HG03139 (cell line): Measurements from ENCODE around the gene RBP3.

ENCODE experiments used
- ATAC-seq: cut with Tn5 transposase; IDR thresholded peaks from one replicate; pipeline ENCODE4 v1.9.1; 2021; ENCODE audit not compliant: unreplicated experiment

The RBP3 gene

GRCh38 chr10:47396311-47396717 is 48.2 kb downstream of the RBP3 start:
- ATAC-seq: no peak

GRCh38 chr10:47397256-47397655 is 49.1 kb downstream of the RBP3 start:
- ATAC-seq: no peak

GRCh38 chr10:47400251-47400650 is 52.1 kb downstream of the RBP3 start:
- ATAC-seq: no peak

- no peak for ATAC-seq
Observed at GRCh38 chr10:47400786-47401185, 52.6 kb downstream of the RBP3 start.

DNA sequence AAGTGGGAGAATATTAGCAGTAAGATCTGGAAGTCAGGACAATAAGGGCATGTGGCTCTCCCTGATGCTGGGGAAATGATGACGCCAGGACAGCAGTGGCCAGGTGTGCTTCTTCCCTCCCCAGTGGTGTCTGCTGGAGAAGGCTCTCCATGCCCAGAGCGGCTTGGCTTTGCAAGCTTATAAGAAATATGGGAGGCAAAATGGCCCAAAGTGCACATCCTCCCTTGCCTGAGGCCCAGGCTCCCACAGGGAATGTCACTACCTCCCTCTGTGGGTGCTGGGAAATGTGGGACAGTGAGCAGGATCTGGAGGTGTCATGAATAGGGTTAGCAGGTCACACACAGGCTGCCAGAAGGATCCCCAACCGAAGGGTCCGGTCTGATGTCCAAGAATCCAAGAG is 53.0 kb downstream of the RBP3 start:
- no peak for ATAC-seq

GRCh38 chr10:47401874-47402640 is 53.9 kb downstream of the RBP3 start:
- no peak for ATAC-seq

DNA sequence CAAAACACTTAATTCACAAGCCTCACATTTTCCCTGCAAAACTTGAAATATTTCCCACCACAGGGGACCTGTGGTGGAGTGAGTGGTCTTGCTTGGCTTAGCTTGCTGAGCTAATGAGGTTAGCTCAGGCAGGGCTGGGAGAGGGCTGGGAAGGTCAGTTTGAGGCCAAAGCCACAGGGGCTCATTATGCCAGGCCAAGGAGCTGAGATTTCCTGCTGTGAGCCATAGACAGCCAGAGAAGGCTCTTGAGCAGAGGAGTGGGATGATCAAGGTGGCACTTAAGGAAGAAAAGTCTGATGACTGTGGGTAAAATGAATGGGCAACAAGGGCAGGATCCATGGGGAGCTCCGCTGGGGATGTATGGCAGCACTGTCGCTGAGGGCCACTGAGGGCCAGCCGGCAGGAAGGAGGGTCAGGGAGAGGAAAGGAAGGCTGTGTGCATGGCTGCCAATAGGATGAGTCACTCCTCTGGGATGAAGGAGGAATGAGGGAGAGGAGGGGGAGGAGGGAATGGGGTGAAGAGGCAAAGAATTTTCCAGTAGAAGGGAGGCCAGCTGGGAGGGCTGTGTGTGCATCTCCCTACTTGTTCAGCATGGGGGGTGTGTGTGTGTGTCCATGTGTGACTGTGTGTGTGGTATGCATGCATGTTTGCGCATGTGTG is 54.6 kb downstream of the RBP3 start:
- no peak for ATAC-seq

GRCh38 chr10:47403446-47404318 is 55.5 kb downstream of the RBP3 start:
- no peak for ATAC-seq

- ATAC-seq: no peak
Observed at GRCh38 chr10:47404446-47404845, 56.3 kb downstream of the RBP3 start.

DNA sequence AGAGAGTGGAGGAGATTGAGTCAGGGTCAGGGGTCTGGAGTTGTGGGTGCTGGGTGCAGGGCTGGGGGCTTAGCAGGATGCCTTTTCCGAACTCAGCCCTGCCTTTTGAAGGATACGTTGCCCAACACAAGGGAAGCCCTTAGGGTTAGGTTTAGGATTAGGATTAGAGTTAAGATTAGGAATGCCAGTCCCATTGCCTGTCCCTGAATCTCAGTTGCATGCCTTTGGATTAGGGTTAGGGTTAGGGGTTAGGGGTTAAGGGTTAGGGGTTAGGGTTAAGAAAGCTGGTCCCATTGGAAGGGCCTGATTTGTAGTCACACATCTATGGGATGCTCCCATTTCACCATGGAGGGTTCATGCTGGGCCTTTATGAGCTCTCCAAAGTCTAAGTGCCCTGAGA is 56.8 kb downstream of the RBP3 start:
- ATAC-seq: no peak

DNA sequence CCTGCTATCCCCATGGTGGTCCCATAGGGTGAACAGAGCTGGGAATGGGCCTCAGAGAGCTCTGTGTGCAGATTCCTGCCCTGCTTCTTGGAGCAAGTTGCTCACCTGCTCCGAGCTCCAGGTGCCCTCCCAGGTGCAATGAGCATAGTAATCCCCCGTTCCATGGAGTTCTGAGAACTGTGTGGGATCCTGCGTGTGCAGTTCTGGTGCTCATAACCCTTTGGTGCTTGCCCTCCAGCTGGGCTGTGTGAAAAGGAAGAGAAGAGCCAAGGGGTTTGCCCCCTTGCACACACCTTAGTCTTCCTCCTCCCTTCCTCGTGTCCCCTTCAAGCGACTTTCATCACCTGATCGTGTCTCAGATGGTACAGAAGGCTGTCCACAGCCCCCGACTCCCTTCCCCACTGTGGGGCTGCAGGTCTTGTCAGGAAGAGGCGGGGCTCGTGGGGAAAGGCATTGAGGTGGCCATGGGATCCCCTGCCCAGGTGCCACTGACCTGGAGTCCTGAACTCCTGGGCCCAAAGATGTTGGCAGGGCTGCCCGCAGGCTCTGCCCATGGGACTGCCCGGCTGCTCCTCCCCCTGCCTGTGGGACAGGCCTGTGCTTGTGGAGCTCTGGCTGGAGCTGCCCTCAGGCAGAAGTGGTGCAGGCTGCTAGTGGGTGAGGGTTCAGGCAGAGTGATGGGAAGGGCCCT is 57.8 kb downstream of the RBP3 start:
- no peak for ATAC-seq

GRCh38 chr10:47406548-47406869 is 58.3 kb downstream of the RBP3 start:
- no peak for ATAC-seq

DNA sequence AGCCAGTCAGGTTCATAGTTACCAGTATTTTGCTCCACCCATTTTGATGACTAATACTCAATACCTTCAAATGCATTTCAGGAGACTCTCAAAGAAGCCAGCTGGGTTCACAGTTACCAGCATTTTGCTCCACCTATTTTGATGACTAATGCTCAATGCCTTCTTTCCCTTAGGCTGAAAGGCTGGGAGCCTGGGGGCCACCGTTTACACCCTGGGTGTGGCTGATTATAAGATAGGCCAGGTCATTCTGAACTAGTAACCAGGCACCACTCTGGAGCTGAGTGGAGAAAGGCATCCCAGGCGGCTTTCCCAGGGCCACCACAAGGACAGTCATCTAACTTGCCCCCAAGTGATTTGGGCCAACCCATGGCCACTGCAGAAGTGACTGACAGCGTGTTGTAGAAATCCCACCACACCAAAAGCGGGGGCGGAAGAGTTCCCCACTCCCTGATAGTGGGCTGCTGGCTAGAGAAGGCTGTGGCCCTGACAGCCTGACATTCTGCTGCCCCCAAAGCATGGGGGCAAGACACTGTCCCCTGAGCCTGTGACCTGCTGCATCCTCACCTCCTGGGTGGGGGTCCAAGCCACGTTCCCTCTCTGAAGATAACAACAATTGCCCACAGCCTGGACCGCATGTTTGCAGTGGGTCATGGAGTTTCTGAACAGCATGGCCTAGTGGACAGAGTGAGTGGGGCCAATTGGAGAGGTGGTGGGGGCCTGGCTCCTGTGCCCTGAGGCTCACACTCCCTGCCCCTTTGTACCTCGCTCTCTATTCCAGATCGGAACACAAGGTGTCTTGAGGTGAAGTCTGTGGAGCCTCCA is 58.9 kb downstream of the RBP3 start:
- no peak for ATAC-seq
